K562 (cell line): ENCODE data around the gene CDC45. TPM values are rescaled to one million over a fixed set of nuclear protein-coding genes. Genes with fewer than 3 reads are reported as not detected.

Source experiments
- ETS2 ChIP-seq: IDR thresholded peaks from 2 replicates; pipeline ENCODE4 v1.6.1; 2016; ENCODE audit warnings: borderline replicate concordance, missing genetic modification characterization, mild to moderate bottlenecking, moderate library complexity, missing compliant biosample characterization; ENCODE audit not compliant: poor library complexity, severe bottlenecking
- GATAD2A ChIP-seq: fragments of 450-650 bp; IDR thresholded peaks from 2 replicates; pipeline ENCODE4 v1.6.1; 2017
- GTF2A2 ChIP-seq: IDR thresholded peaks from 2 replicates; pipeline ENCODE4 v1.6.1; 2016; ENCODE audit warnings: mild to moderate bottlenecking, missing genetic modification characterization, missing compliant biosample characterization
- MTA3 ChIP-seq: fragments of 450-650 bp; formaldehyde crosslinking; IDR thresholded peaks from 2 replicates; pipeline ENCODE4 v1.6.1; 2017; ENCODE audit warnings: mild to moderate bottlenecking, borderline replicate concordance
- MYC ChIP-seq, 2 experiments: fragments of 250-450 bp in 1 of 2; sonication (Bioruptor Pico) in 1 of 2; IDR thresholded peaks; 2 replicates each; pipeline versions ENCODE4 v1.5.1 to v1.6.1; 2012 to 2021; ENCODE audit warnings: low read depth in 2 of 2, borderline replicate concordance in 1 of 2, improper control_type of control experiment in 1 of 2, low read length in 1 of 2, mild to moderate bottlenecking in 1 of 2, moderate library complexity in 1 of 2
- NCOR1 ChIP-seq: fragments of 450-650 bp; IDR thresholded peaks from 2 replicates; pipeline ENCODE4 v1.6.1; 2016; ENCODE audit warnings: mild to moderate bottlenecking, moderate library complexity
- NEUROD1 ChIP-seq: fragments of 150-350 bp; IDR thresholded peaks from 2 replicates; pipeline ENCODE4 v1.6.1; 2014; ENCODE audit warnings: borderline replicate concordance, low read length, low read depth; ENCODE audit not compliant: partially characterized antibody
- PCBP1 ChIP-seq: fragments of 200-400 bp; formaldehyde crosslinking; IDR thresholded peaks from 2 replicates; pipeline ENCODE4 v1.6.1; 2018; ENCODE audit warnings: mild to moderate bottlenecking, low read depth, low read length; ENCODE audit not compliant: poor library complexity, severe bottlenecking
- POLR2AphosphoS5 ChIP-seq: IDR thresholded peaks from 2 replicates; pipeline ENCODE4 v1.6.1; 2011; ENCODE audit warnings: mild to moderate bottlenecking, low read depth, low read length, moderate library complexity; ENCODE audit not compliant: control insufficient read depth, insufficient read depth
- RBM25 ChIP-seq: fragments of 200-400 bp; formaldehyde crosslinking; IDR thresholded peaks from 2 replicates; pipeline ENCODE4 v1.6.1; 2018; ENCODE audit warnings: low read length, low read depth, moderate library complexity; ENCODE audit not compliant: severe bottlenecking
- XRCC4 ChIP-seq: IDR thresholded peaks from one replicate; pipeline ENCODE4 v1.6.1; 2011; ENCODE audit not compliant: insufficient read depth, insufficient read length; ENCODE audit errors: extremely low read depth
- ZC3H11A ChIP-seq: IDR thresholded peaks from 2 replicates; pipeline ENCODE4 v1.6.1; 2012; ENCODE audit warnings: low read depth, low read length, improper control_type of control experiment
- ZNF165 ChIP-seq: fragments of 250-450 bp; sonication (Bioruptor Pico); IDR thresholded peaks from 2 replicates; pipeline ENCODE4 v1.4.0; 2020; ENCODE audit warnings: borderline replicate concordance
- ZNF586 ChIP-seq: fragments of 450-650 bp; formaldehyde crosslinking; conservative IDR thresholded peaks from 2 replicates; pipeline ENCODE4 v1.4.0; 2020; ENCODE audit warnings: mild to moderate bottlenecking, moderate library complexity
- ZNF77 ChIP-seq: fragments of 250-450 bp; sonication (Bioruptor Pico); IDR thresholded peaks from 2 replicates; pipeline ENCODE4 v1.5.0; 2020
- ZNF780A ChIP-seq: fragments of 250-450 bp; sonication (Bioruptor Pico); IDR thresholded peaks from 2 replicates; pipeline ENCODE4 v1.5.0; 2021; ENCODE audit warnings: mild to moderate bottlenecking
- ZNF785 ChIP-seq: fragments of 250-450 bp; sonication (Bioruptor Pico); IDR thresholded peaks from 2 replicates; pipeline ENCODE4 v1.4.0; 2020; ENCODE audit warnings: mild to moderate bottlenecking
- polyA plus RNA-seq, 8 experiments: library from polyadenylated mRNA; depleted of rRNA in 4 of 8; stranded (reverse) in 5 of 8; unstranded in 3 of 8; fragments of >200 nt; fragmentation: Nextera tagmentation in 2 of 8; fragmentation: Illumina TruSeq in 1 of 8; extraction: Ambion mirVana in 2 of 8; extraction: Trizol in 1 of 8; gene quantifications; 2 replicates each; pipeline versions ENCODE4 v1.2.1 to v1.2.3, GENCODE V29; 2011 to 2014; ENCODE audit warnings: inconsistent platforms in 1 of 8, missing spikeins in 1 of 8
- total RNA-seq, 7 experiments: library from RNA; depleted of rRNA in 6 of 7; stranded (reverse); fragments of >200 nt in 6 of 7; fragmentation: Illumina TruSeq in 2 of 7; extraction: Trizol in 2 of 7; gene quantifications; 2 replicates each; pipeline versions ENCODE4 v1.2.1 to v1.2.3, GENCODE V29; 2011 to 2021; ENCODE audit warnings: low replicate concordance in 1 of 7
- TF ChIP-seq, protein P1 (sequence below): fragments of 200-400 bp; formaldehyde crosslinking; IDR thresholded peaks from 2 replicates; pipeline ENCODE4 v1.6.1; 2017; ENCODE audit warnings: mild to moderate bottlenecking, low read depth, low read length, moderate library complexity
- TF ChIP-seq, protein P2 (sequence below): fragments of 450-650 bp; conservative IDR thresholded peaks from 2 replicates; pipeline ENCODE4 v1.6.1; 2016; ENCODE audit warnings: missing genetic modification characterization, low read depth, mild to moderate bottlenecking, control low read depth, missing compliant biosample characterization
- TF ChIP-seq, protein P3 (sequence below): fragments of 200-800 bp; sonication (Bioruptor generic); IDR thresholded peaks from 2 replicates; pipeline ENCODE4 v1.6.1; 2017; ENCODE audit warnings: missing genetic modification characterization, missing compliant biosample characterization

Gene CDC45
- total and polyA plus RNA-seq, 9 of the 15 experiments (the other 6 are each of a cell fraction or from before 2014, with no cell fraction given), result 251 to 580 (median 410) TPM

DNA sequence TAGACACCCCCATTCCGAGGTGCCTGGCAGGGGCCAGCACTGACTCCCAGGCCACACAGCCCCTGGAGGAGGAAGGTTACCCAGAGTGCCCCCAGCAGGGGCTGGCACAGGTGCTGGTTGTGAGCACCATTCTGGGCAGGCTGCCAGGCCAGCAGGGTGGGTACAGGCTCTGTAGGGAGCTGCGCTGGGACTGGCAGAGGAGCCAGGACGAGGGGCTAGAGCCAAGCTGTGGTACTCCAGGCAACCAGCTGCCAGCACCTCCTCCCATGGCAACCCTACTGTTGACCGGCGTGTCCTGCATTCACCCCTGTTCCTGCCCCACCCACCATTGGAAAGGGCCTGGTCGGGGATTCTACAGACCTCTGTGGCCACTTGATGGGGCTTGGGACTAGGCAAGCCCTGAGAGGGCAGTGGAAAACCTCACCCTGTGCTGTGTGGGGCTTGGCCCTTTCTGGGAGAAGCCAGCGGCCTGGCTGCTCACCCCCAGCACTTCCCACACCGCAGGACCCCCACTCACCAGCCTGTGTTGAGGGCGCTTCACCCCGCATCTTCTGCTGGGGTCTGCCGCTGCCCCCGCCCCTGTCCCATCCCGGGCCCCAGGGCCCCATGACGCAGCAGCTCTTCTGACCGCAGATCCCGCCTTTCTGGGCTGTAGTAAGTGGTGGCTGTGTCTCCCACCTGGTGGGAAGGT lies 42.6 kb downstream of the CDC45 start (continued):
- TF ChIP-seq ZNF785 (CRISPR knock-in tag), result no peak
- 0 out of 2 replicates have a peak, but pooled peaks have one; percentile 47 for TF ChIP-seq ZNF77 (CRISPR knock-in tag)
- no peak for TF ChIP-seq NCOR1
- TF ChIP-seq, protein P1, sequence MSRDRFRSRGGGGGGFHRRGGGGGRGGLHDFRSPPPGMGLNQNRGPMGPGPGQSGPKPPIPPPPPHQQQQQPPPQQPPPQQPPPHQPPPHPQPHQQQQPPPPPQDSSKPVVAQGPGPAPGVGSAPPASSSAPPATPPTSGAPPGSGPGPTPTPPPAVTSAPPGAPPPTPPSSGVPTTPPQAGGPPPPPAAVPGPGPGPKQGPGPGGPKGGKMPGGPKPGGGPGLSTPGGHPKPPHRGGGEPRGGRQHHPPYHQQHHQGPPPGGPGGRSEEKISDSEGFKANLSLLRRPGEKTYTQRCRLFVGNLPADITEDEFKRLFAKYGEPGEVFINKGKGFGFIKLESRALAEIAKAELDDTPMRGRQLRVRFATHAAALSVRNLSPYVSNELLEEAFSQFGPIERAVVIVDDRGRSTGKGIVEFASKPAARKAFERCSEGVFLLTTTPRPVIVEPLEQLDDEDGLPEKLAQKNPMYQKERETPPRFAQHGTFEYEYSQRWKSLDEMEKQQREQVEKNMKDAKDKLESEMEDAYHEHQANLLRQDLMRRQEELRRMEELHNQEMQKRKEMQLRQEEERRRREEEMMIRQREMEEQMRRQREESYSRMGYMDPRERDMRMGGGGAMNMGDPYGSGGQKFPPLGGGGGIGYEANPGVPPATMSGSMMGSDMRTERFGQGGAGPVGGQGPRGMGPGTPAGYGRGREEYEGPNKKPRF, result no peak
- TF ChIP-seq NEUROD1, result no peak
- TF ChIP-seq GTF2A2 (tag), result no peak
- peak; percentile 47 for TF ChIP-seq PCBP1
- no peak for TF ChIP-seq MTA3
- TF ChIP-seq ETS2 (tag), result no peak
- peak; percentile 67; the same call in 1 of the 2 replicates for TF ChIP-seq POLR2AphosphoS5
- TF ChIP-seq ZNF586 (CRISPR knock-in tag), result no peak
- TF ChIP-seq ZC3H11A, result no peak
- TF ChIP-seq GATAD2A, result no peak
- TF ChIP-seq, protein P2, sequence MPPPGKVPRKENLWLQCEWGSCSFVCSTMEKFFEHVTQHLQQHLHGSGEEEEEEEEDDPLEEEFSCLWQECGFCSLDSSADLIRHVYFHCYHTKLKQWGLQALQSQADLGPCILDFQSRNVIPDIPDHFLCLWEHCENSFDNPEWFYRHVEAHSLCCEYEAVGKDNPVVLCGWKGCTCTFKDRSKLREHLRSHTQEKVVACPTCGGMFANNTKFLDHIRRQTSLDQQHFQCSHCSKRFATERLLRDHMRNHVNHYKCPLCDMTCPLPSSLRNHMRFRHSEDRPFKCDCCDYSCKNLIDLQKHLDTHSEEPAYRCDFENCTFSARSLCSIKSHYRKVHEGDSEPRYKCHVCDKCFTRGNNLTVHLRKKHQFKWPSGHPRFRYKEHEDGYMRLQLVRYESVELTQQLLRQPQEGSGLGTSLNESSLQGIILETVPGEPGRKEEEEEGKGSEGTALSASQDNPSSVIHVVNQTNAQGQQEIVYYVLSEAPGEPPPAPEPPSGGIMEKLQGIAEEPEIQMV (tag), result no peak
- TF ChIP-seq XRCC4, result no peak
- TF ChIP-seq ZNF165 (CRISPR knock-in tag), result no peak
- TF ChIP-seq RBM25, result no peak
- no peak for TF ChIP-seq MYC (IDR thresholded peaks at IDR 0.05; ENCODE audit: low read depth, low read length)
- 0 out of 2 replicates have a peak, but pooled peaks have one; percentile 51 for TF ChIP-seq MYC (CRISPR knock-in tag; IDR thresholded peaks at IDR 0.05; ENCODE audit: borderline replicate concordance, low read depth)
- TF ChIP-seq ZNF780A (CRISPR knock-in tag), result no peak
- TF ChIP-seq, protein P3, sequence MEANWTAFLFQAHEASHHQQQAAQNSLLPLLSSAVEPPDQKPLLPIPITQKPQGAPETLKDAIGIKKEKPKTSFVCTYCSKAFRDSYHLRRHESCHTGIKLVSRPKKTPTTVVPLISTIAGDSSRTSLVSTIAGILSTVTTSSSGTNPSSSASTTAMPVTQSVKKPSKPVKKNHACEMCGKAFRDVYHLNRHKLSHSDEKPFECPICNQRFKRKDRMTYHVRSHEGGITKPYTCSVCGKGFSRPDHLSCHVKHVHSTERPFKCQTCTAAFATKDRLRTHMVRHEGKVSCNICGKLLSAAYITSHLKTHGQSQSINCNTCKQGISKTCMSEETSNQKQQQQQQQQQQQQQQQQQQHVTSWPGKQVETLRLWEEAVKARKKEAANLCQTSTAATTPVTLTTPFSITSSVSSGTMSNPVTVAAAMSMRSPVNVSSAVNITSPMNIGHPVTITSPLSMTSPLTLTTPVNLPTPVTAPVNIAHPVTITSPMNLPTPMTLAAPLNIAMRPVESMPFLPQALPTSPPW (CRISPR knock-in tag), result no peak
